ENCODE results near the gene MPND. TPM values are rescaled to one million over a fixed set of nuclear protein-coding genes. Genes with fewer than 3 reads are reported as not detected.

MPND gene
- total RNA-seq, 1 donor from 2014 or later: 24.2 TPM

DNA sequence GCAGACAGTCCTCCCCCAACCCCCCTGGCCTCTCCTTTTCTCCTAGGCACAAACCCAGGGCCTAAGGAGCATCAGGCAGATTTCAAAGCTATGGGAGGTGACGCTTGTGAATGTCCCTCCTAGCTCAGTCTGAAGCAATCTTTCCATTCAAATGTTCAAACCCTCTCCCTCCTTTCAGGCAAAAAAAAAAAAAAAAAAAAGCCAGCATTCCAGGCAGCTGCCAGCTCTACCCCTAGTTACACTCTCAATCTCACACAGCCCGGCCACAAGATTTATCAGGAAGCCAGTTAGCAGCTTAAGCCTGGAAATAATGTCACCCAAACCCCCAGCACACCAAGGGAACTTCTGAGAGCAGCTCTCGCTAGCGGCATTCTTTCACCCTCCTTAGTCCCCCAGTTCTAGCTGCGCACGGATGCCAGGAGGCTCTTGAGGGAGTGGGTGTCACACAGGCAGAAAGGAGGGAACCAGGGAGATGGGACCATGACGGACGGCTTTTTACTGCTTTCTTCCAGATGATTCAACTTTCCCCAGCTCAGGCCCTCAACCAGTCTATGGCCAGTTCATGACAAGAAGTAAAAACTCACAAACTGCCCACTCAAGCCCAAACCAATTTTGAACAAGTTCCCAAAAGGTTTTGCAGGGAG is 50.7 kb downstream of the MPND start:
- DNase-seq (ENCODE audit: low spot score) (no peak), ATAC-seq (no peak)

DNA sequence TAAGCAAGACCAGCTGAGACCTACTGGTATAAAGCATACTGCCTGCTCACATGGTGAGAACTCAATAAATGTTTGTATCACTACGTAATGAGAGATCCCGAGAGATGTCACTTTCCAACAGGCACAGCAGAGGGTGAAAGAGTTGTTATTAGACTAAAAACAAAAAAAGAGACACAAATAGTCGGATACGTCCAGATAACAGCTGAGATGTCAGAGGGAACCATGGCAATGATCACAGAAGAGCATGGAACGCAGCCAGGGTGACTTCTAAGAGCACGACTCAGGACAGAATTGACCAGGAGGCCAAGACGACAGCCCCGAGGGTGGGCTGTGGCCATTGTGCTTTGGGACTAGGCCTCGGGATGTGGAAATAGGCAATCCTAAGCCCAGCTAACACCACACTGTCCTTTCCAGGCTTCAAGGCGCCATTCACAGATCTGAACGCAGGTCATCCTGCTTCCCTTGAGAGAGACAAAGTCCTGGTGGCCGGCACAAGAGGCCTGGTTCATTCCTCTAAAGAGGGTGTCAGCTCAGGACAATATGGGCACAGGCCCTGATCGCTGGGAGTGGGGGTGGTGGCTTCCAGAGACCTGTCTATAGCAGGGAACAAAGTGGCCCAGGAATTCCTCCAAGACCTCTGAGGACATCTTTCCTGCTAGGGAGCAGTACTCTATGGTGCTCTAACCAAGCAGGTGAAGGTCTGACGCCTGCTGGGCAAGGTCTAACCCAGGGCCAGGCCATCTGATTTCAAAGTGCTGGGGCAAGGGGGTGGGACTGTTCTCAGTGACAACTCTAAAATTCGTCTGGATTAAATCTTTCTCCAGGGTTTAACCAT is 53.8 kb downstream of the MPND start:
- peak; percentile 56 for DNase-seq (ENCODE audit: low spot score)

DNA sequence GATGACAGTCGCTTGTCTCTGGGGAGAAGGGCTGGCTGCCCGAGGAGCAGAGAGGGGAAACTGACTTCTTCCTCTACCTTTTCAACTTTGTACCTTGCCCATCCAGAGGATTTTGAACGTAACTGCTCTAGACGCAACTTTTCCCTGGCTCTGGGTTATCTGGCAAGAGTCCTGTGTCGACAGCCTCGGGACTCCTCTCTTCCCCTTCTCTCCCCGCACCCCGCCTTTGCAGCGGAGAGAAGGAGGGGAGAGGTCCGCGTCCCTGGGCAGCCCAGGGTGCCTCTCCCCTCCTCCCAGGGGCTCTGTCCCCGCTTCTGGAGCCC is 56.4 kb downstream of the MPND start:
- DNase-seq (ENCODE audit: low spot score) (peak; percentile 71), ATAC-seq (peak; percentile 31)

More for the DNA sequence above, 53.8 kb downstream of the MPND start:
- peak; percentile 8 for ATAC-seq

DNA sequence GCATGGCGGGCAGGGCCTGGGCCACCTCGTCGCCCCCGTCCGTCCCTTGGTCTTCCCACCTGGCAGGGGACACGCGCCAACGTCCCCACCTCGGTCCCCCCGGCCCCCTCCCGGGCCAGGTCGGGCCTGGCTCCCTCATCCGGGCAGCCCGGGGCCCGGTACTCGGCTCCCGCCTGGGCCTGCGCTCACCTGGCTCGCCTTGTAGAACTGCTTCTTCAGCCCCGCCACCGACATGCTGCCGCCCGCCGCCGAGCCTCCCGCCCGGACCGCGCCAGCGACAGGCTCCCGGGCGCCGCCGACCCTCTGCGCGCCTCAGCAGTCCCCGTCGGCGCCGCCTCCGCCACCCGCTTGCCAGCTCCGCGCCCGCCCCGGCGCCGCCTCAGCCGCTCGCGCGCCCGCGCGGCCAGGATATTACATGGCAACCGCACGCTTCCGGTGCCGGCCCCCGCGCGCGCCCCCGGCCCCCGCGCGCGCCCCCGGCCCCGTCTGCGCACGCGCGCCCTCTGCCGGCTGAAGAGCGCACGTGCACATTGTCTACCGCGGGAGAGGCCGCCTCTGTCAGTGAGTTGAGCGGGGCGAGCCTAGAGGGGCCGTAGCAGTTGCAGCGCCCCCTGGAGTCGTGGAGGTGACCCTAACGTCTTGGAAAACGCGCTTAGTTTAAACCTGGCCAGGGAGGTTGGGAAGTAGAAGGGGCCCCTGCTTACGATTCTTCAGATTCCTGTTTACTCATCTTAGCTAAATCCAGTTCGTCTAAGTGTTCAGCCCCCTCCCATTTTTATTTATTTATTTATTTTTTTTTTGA is 57.0 kb downstream of the MPND start, which contains the start of gene SH3GL1:
Gene SH3GL1 (minus strand): TSS at position 413 of the 802 bp plus-strand sequence. CDS start 179 bp downstream, at position 234.
- ATAC-seq (peak; percentile 78), DNase-seq (ENCODE audit: low spot score) (peak; percentile 92)

DNA sequence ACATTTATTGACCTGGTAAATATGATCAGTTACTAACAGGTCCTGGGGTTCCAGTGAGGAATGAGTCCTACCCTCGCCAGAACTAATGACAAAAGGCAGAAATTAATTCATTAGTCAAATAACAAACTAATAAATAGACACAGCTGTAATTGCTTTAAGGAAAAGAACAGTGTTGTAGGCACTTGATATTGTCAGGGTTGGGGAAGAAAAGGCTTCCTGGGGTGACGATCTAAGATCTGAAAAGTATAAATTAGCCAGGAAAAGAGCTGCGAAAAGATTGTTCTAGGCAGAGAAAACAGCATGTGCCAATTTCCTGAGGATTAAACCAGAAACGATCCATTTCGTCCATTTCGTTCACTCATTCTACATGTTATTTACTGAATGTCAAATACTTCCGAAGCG is 58.4 kb downstream of the MPND start:
- ATAC-seq (no peak), DNase-seq (ENCODE audit: low spot score) (no peak)

DNA sequence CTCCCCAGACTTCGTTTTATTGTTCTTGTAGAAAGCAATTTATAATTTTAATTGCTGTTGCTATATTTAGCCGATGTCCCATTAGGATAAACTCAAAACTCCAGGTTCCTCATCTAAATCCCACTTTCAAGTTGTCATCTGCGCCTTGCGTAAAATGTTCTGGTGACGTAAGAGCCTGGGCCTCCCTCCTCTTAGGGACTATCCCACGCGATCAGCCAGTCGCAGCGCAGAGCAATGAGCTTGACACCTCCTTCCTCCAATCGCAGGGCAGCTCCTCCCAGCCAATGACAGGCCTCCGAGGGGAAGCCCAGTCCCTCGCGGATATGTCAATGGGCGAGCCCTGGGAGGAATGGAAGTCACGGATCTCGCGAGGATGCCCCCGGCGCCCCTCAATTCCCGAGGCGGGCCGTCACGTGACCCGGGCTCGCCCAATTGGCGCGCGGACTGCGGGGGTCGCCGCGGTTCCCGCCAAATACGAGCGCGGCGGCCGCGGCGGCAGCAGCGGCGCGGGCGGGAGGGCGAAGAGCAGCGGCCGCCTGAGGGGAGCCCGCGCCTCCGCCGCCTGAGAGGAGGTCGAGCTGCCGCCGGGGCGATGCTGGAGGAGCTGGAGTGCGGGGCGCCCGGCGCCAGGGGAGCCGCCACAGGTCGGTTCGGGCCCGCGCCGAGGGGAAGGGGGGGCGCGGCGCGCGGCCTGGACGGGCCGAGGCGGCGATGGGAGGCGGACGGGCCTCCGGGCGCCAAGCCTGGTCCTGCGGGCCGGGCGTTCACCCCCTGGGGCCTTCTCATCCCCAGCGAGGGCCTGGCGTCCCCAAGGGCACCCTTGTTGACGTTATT is 59.0 kb downstream of the MPND start, which contains the start of gene CHAF1A:
Gene CHAF1A (plus strand): TSS at position 470 of the 834 bp plus-strand sequence. CDS start 123 bp downstream, at position 593.
- ATAC-seq (peak; percentile 81), DNase-seq (ENCODE audit: low spot score) (peak; percentile 100)

DNA sequence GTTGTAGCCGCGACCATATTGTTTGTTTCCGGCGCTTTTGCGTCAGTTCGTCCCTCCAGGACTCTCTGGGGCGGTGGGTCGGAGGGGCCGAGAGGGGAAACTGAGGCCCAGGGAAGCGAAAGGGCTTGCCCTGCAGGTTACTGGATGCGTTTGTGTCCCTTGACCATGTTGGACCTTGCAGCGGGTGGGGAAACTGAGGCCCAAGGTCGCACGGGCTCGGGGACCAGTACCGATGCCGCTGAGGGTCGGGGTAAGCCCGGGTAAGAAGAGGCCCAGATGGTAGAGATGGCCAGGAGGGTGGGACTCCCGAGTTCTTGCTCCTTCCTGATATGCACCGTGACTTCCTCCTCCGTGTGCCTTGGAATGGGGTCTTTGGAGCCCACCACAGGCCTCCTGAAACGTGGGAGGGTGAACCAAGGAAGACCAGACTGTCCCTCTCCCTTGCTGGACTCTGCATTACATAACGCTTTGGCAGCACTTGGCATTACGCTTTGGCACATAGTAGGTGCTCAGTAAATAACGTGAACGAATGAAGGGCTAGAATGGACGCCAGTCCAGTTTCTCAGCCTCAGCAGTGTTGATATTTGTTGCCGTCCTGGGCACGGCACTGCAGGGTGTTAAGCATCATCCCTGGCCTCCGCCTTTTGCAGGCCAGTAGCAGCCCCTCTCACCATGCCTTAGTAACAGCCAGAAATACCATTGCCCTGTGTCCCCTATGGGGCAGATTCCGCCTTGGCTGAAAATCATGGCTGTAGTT is 59.8 kb downstream of the MPND start:
- DNase-seq (ENCODE audit: low spot score) (peak; percentile 55), ATAC-seq (no peak)

DNA sequence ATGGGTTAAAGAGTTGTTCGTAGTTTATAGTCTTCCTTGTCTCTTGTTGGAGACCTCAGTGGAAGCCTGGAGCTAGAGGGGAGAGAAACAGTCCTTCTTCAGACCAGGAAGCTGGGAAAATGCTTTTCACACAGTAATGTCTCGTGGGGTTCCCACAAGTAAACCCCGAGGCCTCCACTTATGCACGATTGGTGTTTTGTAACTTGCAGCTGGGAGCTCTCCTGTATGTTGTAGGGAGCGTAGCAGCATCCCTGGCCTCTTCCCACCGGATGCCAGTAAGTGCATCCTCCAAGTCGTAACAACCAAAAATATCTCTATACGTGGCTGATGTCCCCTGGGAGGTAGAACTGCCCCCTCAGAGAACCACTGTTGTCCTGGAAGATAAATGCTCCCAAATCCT is 62.6 kb downstream of the MPND start:
- DNase-seq (ENCODE audit: low spot score) (no peak), ATAC-seq (no peak)

DNA sequence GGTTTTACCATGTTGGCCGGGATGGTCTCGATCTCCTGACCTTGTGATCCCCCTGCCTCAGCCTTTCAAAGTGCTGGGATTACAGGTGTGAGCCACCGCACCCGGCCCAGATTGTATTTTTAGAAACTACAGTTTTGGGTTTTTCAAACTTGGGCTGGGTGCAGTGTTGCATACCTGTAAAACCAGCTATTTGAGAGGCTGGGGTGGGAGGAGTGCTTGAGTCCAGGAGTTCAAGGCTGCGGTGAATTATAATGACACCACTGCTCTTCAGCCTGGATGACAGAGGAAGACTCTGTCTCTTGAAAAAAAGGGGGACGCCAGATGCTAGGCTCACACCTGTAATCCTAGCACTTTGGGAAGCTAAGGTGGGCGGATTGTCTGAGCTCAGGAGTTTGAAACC is 63.3 kb downstream of the MPND start:
- DNase-seq (ENCODE audit: low spot score) (no peak), ATAC-seq (no peak)

DNA sequence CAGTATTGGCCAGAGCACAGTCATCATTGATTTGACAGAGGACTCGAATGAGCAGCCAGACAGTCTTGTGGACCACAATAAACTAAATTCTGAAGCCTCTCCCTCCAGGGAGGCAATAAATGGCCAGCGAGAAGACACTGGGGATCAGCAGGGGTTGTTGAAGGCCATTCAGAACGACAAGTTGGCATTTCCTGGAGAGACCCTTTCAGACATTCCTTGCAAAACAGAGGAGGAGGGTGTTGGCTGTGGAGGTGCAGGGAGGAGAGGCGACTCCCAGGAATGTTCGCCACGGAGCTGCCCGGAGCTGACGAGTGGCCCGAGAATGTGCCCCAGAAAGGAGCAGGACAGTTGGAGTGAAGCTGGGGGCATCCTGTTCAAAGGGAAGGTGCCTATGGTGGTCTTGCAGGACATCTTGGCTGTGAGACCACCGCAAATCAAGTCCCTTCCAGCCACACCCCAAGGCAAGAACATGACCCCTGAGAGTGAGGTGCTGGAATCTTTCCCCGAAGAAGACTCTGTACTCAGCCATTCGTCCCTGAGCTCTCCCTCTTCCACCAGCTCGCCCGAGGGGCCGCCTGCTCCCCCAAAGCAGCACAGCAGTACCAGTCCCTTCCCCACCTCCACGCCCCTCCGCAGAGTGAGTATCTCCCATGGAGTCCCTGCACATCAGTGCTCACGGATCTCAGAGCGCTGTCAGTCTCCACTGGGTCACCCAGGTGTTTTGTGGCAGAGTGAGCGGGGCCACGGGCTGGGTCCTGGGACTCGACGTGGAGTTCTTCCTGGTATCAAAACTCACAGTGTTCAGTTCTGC is 66.0 kb downstream of the MPND start:
- DNase-seq (ENCODE audit: low spot score): no peak
- ATAC-seq: no peak

Other genes starting within 250 kb of the MPND start
- gene MAP2K2, start 219.4 kb upstream of the MPND start, total RNA-seq: 63.1 TPM
- 52.0 TPM for gene CREB3L3, start 189.9 kb upstream of the MPND start, total RNA-seq
- gene SIRT6, start 161.0 kb upstream of the MPND start, total RNA-seq: 11.1 TPM
- 5.6 TPM for gene ANKRD24, start 160.9 kb upstream of the MPND start, total RNA-seq
- 1.3 TPM for gene EBI3, start 114.0 kb upstream of the MPND start, total RNA-seq
- 8.1 TPM for gene YJU2, start 96.5 kb upstream of the MPND start, total RNA-seq
- gene SHD, start 64.3 kb upstream of the MPND start, total RNA-seq: 8.8 TPM
- 0.25 TPM for gene TMIGD2, start 41.2 kb upstream of the MPND start, total RNA-seq
- gene FSD1, start 39.0 kb upstream of the MPND start, total RNA-seq: 1.3 TPM
- 31.8 TPM for gene STAP2, start 4.7 kb upstream of the MPND start, total RNA-seq
- 30.2 TPM for gene SH3GL1, start 57.0 kb downstream of the MPND start, total RNA-seq
- 3.3 TPM for gene CHAF1A, start 59.1 kb downstream of the MPND start, total RNA-seq
- 73.5 TPM for gene UBXN6, start 114.2 kb downstream of the MPND start, total RNA-seq
- 16.8 TPM for gene HDGFL2, start 128.7 kb downstream of the MPND start, total RNA-seq
- gene PLIN4, start 174.9 kb downstream of the MPND start, total RNA-seq: 36.8 TPM
- gene PLIN5, start 191.7 kb downstream of the MPND start, total RNA-seq: 136 TPM
- 328 TPM for gene LRG1, start 196.5 kb downstream of the MPND start, total RNA-seq
- 1.8 TPM for gene SEMA6B, start 216.1 kb downstream of the MPND start, total RNA-seq